Measurements from ENCODE around the gene OR2T11. TPM values are rescaled to one million over a fixed set of nuclear protein-coding genes. Genes with fewer than 3 reads are reported as not detected.
"Not testable (repeated sequence)": the region's sequence is repeated elsewhere in the genome, so short reads cannot be mapped to it uniquely, and the experiment has no call there.

OR2T11 gene
- total RNA-seq, 1 donor from 2014 or later: not detected

- DNase-seq (ENCODE audit: low spot score, unreplicated experiment); H3K36me3 Mint-ChIP-seq (ENCODE audit: insufficient read depth); H3K4me3 Mint-ChIP-seq (ENCODE audit: low read depth); H3K4me1 Mint-ChIP-seq (ENCODE audit: low read depth); H3K27me3 Mint-ChIP-seq; H3K27ac Mint-ChIP-seq; H3K9me3 Mint-ChIP-seq (ENCODE audit: low read depth): not testable (repeated sequence)
Measured at GRCh38 chr1:248640906-248641305, 6.0 kb upstream of the OR2T11 start.

GRCh38 chr1:248639652-248640051, 4.8 kb upstream of the OR2T11 start:
- H3K4me3 Mint-ChIP-seq (ENCODE audit: low read depth); H3K27ac Mint-ChIP-seq; H3K4me1 Mint-ChIP-seq (ENCODE audit: low read depth); H3K9me3 Mint-ChIP-seq (ENCODE audit: low read depth); DNase-seq (ENCODE audit: low spot score, unreplicated experiment); H3K27me3 Mint-ChIP-seq; H3K36me3 Mint-ChIP-seq (ENCODE audit: insufficient read depth): not testable (repeated sequence)

DNA sequence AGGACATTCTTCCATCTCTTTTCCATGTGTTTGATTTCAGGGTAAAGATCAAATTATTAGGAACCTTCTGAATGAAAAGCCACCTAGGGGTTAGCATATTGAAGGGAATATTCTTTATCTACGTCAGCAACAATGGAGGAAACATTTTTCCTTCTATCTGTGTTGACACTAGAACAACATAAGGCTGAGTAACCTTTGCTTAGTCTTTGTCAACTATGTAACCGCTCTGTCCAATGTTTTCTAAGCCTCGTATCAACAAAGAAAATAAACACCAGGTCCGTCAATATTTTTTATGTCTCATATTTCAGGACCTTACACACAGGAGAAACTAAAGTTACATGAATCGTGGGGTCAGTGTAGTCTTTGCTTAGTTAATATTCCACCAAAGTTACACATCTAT, 1.7 kb upstream of the OR2T11 start:
- H3K9me3 Mint-ChIP-seq (ENCODE audit: low read depth); H3K27me3 Mint-ChIP-seq; H3K4me3 Mint-ChIP-seq (ENCODE audit: low read depth); H3K36me3 Mint-ChIP-seq (ENCODE audit: insufficient read depth); DNase-seq (ENCODE audit: low spot score, unreplicated experiment); H3K27ac Mint-ChIP-seq; H3K4me1 Mint-ChIP-seq (ENCODE audit: low read depth): not testable (repeated sequence)

DNA sequence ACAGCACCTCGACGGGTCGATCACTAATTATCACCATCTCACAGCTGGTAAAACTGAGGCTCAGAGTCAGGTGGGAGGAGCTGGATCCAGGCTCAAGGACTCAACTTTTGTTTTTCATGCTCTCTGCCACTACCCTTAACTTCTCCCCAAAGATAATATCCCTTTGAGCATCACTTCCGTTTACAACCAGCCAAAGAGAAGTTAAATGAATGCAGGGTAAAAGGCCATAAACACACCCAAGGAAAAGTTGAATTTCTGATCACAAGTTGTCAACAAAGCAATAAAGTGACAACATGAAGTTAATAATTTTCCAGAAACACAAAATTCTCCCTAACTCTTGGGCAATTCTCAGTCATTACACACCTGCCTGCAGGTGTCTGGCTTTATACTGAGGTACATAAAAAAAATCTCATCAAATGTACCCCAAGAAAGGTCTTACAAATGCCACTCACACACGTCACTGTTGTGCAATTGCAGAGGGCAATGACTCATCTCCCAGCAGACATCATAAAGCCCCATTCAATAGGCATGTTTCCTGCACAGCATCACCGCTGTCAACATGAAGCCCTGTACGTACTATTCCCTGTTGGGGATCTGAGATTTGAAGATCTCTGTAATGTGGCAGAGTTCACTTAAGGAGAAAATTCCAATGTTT, 3.4 kb downstream of the OR2T11 start:
- no peak for DNase-seq (ENCODE audit: low spot score, unreplicated experiment)
- Mint-ChIP-seq H3K4me1 (ENCODE audit: low read depth) (no peaks in the 10 kb centered on the region), H3K27ac (no peak overlapping the region), H3K36me3 (ENCODE audit: insufficient read depth) (peaks cover 3% of the 10 kb centered on the region), H3K9me3 (ENCODE audit: low read depth) (peaks cover 31% of the 10 kb centered on the region), H3K27me3 (no peaks in the 10 kb centered on the region), H3K4me3 (ENCODE audit: low read depth) (no peak overlapping the region)
- TF ChIP-seq CTCF (IDR thresholded peaks at IDR 0.05; ENCODE audit: unreplicated experiment): no peak

DNA sequence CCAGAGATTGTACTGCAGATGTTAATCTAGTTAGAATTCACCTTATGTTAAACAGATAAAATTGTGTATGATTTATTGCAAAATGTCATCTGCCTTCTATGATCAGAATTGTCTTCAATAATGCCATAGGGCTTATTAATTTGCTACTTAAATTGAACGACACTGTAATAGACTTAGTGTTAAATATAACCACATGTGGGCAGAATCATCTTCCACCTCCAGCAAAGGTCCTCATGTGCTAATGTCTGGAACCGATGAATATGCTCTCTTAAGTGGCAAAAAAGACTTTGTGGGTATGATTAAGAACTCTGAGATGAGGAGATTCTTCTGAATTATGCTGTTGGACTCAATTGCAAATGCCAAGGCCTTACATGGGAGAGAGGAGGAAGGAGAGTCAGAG, 4.3 kb downstream of the OR2T11 start:
- Mint-ChIP-seq H3K9me3 (ENCODE audit: low read depth) (peaks cover 31% of the 10 kb centered on the region), H3K4me1 (ENCODE audit: low read depth) (no peaks in the 10 kb centered on the region), H3K36me3 (ENCODE audit: insufficient read depth) (peaks cover 3% of the 10 kb centered on the region)

DNA sequence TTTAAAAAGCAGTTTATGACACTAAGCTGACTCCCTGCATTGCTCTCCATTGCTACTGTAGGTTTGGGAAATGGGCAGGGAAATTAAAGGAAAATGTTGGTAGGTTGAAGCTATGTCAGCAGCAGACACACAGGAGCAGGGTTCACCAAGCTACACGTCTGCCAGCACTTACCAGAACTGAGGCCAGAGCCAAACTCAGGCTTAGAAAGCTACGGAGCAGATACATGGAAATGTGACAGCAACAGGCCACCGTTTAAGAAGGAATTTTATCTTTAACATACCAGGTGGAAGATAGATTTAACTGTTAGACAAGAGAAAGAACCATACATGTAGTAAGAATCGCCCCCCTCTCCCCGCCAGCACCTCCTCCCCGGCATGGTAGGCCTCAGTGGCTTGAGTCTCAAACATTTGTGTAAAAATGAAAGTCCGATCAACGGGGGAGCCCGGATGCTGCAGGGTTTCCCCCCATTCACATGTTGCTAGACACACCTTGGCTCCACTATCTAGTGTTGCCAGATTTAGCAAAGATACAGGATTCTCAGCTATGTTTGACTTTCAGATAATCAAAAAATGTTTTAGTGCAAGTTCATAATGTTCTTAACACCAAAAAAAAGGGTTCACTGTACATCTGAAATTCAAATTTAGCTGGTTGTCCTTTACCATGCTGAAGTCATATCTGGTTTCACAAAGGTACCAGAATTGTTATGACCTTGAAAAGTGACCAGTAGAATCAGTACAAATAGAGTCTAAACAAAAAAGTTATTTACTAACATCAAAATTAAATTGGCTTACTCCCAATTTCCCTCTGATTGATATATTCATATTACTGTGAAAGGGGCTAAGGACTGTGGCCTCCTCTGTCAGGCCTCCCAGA, 6.7 kb downstream of the OR2T11 start:
- Mint-ChIP-seq H3K36me3 (ENCODE audit: insufficient read depth) (peaks cover 3% of the 10 kb centered on the region), H3K4me1 (ENCODE audit: low read depth) (no peaks in the 10 kb centered on the region), H3K9me3 (ENCODE audit: low read depth) (peaks cover 31% of the 10 kb centered on the region), H3K27me3 (no peaks in the 10 kb centered on the region), H3K27ac (no peak overlapping the region), H3K4me3 (ENCODE audit: low read depth) (no peak overlapping the region)
- no peak for DNase-seq (ENCODE audit: low spot score, unreplicated experiment)
- no peak for TF ChIP-seq CTCF (IDR thresholded peaks at IDR 0.05; ENCODE audit: unreplicated experiment)

More for the DNA sequence above, 4.3 kb downstream of the OR2T11 start:
- no peak overlapping the region for H3K27ac Mint-ChIP-seq
- no peak for TF ChIP-seq CTCF (IDR thresholded peaks at IDR 0.05; ENCODE audit: unreplicated experiment)
- DNase-seq (ENCODE audit: low spot score, unreplicated experiment): no peak
- no peak overlapping the region for H3K4me3 Mint-ChIP-seq (ENCODE audit: low read depth)
- no peaks in the 10 kb centered on the region for H3K27me3 Mint-ChIP-seq

Data from progenitor cell of endocrine pancreas (in vitro differentiated cells).